ENCODE data around the gene S1PR5.
A peak's percentile ranks its signal among the peaks of the same experiment; 100 is the strongest.

Gene S1PR5

DNA sequence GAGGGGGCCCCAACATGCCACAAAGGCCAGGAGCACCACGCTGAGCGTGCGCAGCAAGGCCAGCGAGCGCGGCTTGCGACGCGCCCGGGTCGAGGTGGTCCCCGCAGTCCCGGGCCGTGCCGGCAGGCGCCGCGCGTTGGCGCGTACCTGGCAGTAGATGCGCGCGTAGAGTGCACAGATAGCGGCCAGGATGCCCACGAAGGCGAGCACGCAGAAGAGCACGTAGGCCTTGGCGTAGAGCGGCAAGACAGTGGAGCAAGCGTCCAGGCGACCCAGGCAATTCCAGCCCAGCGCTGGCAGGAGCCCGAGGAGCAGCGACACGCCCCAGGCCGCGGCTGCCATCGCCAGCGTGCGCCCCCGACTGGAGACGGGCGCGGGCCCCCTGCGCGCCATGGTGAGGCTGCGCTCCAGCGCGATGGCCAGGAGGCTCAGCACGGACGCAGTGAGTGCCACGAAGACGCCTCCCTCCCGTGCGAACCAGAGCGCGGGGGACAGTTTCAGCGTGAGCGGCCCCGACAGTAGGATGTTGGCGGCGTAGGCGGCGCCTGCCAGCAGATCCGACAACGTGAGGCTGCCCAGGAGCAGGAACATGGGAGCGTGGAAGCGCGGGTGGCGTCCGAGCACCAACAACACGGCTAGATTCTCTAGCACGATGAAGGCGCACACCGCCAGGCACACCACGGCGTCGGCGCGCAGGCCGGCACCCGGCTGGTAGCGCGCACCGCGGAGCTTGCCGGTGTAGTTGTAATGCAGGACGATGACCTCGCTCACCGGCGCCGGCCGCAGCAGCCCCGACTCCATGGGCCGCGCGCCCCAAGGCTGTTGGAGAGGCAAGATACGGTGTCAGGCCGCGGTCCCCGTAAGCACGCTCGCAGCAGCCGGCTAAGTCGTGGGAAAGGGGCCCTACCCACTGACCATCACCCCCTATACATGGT is 2.8 kb downstream of the S1PR5 start:
- no peak for DNase-seq (ENCODE audit: low read depth)

DNA sequence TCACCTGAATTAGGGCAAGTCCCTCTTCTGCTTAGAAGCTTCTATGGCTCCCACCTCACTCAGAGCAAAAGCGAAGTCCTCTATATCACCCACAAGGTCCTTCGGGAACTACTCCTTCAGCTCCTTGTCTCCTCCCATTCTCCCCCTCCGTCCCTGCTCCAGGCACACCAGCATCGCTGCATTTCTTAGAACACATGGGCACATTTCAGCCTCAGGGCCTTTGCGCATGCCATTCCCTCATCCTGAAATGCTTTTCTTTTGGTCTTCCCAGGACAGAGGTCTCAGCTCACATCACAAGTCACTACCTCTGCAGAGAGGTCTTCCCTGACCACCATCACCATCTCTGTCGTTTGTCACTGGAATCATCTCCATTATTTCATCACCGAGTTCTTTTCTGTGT is 4.0 kb downstream of the S1PR5 start:
- no peak for DNase-seq (ENCODE audit: low read depth)

DNA sequence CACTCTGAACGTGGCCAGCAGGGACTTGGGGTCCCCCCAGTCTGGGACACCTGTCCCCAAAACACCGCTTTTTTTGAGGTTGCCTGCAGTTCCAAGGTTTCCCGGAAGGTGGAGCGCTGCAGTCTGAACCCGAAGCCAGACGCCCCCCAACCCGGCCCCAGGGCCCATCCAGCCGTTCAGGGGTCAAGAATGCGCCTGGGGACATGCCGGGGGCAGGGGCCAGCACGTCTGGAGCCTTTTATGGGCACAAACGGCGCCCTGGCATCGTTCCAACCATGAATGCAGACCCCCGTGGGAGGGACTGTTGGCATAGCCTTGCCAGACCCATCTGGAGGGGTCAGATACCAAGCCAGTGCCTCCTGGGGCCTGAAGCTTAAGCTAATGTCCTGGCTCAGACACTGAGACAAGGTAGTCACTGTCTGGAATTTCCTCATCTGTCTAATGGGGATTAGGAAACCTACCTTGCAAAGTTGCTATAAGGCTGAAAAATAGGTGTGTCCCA is 6.9 kb downstream of the S1PR5 start:
- no peak for DNase-seq (ENCODE audit: low read depth)

DNA sequence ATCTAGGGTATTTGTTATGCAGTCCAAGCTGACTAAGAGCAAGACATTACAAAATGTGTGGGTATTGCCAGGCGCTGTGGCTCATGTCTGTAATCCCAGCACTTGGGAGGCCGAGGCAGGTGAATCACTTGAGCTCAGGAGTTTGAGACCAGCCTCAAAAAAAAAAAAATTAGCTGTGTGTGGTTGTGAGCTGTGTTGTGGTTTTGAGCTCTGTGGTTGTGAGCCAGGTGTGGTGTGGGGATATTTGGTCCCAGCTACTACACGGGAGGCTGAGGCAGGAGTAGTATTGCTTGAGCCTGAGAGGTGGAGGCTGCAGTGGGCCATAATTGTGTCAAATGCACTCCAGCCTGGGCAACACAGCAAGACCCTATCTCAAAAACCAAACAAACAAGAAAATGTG is 8.5 kb downstream of the S1PR5 start:
- DNase-seq (ENCODE audit: low read depth), result no peak

DNA sequence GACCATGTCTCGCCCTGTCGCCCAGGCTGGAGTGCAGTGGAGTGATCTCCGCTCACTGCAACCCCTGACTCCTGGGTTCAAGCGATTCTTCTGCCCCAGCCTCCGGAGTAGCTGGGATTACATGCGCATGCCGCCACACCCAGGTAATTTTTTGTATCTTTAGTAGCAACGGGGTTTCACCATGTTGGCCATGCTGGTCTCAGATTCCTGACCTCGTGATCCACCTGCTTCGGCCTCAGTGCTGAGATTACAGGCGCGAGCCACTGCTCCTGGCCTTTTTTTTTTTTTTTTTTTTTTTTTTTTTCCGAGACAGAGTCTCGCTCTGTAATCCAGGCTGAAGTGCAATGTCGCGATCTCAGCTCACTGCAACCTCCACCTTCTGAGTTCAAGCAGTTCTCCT is 9.2 kb downstream of the S1PR5 start:
- DNase-seq (ENCODE audit: low read depth), result no peak

DNA sequence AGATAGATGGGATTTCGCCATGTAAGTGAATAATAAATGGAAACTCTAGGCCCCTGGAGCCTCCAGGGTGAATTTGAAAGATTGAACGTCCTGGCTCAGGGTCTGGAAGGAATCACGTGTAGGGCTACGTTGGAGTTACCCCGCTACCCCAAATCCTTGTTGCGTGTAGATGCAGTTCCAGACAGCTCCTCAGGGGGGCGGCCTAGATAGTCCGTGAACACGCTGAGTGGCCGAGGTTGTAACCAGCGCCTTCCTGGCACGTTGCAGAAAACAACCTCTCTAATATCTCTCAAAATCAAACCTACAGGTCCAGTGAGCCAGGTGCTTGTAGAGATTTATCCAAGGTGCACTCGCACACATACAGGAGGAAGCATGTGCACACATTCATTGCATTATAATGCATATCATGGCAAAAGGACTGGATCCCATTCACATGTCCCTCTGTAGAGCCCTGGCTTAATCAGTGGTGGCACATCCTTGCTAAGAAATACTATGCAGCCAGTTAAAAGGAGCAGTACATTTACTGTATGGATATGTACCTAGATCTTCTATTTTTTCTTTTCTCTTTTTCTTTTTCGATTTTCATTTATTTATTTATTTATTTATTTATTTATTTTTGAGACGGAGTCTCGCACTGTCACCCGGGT is 11.5 kb downstream of the S1PR5 start:
- DNase-seq (ENCODE audit: low read depth), result no peak

DNA sequence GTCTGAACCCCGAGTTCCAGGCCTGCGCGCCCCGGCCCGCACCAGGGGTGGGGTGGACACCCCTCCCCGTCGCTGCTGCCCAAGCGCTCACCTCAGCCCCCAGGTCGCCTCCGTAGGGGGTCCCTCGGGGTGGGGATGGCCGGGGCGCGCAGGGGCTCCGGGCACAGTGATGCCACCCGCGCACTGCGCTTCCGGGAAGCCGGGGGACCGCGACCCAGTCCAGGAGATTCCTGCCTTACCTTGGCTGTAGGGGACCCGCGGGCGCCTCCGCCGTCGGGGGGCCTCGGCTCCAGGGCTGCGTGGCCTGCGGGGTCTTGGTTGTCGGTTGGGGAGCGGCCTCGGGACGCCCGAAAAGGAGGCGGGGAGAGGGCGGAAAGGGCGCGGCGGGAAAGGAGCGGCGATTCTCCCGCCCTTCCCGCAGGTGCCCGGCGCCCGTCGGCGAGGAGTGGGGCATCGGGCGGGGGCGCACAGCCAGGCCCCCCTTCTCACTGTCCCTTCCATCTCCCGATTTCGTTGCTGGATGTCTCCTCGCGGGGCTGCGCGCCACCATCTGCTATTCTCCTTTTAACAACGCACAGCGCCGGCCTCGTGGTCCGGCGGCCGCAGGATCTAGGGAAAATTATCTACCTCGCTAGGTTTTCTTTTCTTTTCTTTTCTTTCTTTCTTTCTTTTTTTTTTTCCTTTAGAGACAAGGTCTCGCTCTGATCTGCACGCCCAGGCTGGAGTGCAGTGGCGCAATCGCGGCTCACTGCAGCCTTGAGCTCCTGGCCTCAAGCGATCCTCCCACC is 14.1 kb downstream of the S1PR5 start, which contains the start of gene KEAP1:
TSS of gene KEAP1 (minus strand) at position 355 of the 788 bp plus-strand sequence. CDS start 3,323 bp downstream, outside the sequence.
- DNase-seq (ENCODE audit: low read depth), result no peak

DNA sequence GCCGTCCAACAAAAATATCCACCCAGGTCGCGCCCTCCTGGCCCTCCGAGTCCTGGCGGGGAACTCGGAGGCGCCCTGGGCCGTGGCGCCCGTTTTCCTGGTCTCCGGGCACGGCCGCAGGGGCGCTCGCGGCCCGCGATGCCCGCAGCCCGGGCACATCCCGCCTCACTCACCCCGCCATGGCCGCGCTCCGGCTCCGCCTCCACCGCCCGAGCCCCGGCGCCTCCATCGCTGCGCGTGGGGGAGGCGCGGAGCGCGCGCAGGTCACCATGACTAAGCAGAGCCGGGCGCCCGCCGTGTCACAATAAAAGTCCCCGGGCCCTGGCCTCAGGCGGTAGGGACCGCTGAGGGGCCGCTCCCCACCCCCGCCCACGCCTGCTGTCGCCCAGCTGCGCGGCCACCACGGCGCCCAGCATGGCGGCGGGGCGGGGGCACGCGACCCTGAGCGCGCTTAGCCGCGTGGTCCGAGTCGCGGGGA is 14.7 kb downstream of the S1PR5 start:
- peak; percentile 77 for DNase-seq (ENCODE audit: low read depth)

DNA sequence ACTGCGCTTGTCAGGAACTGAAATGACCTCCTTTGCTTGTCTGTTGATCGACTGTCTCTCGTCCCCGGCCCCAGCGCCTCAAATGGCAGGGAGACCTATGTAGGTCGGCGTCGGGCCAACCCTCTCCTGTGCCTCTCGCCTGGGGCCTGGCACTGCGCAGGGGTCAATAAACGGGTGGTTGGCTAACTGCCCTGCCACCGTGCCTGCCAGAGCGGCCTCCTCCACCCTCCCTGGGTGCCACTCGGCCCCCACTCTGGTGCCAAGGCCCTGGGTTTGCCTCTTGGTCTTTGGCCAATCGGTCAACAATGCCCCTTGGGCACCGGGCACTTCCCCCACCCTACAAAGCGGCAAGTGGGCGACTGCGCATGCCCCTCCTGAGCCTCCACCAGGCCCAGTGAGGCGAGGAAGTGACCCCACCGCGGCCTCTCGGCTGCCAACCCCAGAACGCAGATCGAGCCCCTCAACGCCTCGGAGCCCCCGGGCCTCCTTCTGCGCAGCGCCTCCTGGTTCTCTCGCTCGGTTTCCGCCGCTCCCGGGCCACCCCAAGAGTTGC is 15.2 kb downstream of the S1PR5 start:
- DNase-seq (ENCODE audit: low read depth), result no peak

DNA sequence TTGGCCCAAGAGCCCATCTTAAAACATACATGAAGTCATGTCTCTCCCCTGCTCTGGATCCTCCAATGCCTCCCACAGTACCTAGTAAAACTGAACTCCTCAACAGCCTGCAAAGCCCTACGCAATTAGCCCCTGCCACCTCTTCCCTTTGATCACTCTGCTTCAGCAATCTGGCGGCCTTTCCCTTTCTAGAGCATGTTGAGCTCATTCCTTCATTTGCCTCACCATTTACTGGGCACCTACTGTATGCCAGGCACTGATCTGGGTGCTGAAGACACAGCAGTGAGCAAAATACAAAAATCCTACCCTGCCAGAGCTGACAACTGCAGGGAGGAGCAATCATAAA is 17.0 kb downstream of the S1PR5 start:
- DNase-seq (ENCODE audit: low read depth), result no peak

DNA sequence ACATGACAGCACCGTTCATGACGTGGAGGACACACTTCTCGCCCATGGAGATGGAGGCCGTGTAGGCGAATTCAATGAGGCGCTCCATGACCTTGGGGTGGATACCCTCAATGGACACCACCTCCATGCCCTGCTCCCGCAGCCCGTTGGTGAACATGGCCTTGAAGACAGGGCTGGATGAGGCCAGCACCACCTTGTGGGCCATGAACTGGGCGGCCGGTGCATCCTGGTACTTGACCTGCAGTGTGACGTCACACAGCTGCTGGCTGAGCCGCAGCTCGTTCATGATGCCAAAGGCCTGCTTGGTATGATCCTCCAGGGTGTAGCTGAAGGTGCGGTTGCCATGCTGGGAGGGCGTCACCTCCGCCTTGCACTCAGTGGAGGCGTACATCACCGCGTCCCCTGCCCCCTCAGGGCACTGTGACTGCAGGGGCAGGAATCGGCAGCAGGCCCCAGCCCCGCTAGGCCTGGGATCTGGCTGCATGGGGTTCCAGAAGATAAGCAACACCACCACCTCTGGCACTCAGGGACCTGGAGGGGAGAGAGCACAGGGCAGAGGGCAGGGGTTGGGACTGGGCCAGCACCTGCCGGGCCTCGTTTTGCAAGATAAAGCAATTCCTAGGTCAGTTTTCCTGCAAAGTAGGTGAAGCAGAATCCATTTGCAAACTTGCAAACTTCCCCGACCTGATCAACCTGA is 17.5 kb downstream of the S1PR5 start:
- no peak for DNase-seq (ENCODE audit: low read depth)

DNA sequence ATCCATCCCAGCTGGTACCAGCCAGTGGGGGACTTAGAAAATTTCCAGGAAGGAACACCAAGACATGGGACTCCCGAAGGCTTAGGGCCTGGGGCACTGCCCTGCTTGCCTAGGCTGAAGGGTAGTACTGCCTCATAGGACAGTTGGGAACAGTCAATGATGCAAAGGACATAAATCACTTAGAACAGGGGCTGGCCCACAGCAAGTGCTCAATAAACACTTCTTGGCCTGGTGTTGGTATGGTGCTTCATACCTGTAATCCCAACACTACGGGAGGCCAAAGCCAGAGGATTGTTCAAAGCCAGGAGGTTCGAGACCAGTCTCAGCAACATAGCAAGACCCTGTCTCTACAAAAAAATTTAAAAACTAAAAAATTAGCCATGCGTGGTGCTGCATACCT is 19.9 kb downstream of the S1PR5 start:
- DNase-seq (ENCODE audit: low read depth), result no peak

DNA sequence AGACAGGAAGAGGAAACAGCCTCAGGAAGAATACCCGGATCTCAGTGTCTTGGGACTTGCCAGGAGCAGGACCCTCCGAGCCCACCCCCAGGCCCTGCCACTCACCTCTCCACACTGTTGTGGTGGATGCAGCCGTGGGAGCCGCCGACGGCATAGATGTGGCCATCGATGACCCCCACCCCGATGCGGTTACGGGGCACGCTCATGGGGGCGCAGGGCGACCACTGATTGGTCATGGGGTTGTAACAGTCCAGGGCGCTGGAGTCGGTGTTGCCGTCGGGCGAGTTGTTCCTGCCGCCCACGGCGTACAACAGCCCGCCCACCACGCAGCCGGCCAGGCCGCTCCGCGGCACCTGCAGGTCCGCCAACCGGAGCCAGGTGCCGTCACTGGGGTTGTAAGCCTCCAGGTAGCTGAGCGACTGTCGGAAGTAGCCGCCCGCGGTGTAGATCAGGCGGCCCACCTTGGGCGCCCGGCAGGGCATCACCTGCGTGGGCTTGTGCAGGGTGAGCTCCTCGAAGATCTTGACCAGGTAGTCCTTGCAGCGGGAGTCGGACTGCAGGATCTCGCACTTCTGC is 25.7 kb downstream of the S1PR5 start:
- no peak for DNase-seq (ENCODE audit: low read depth)

DNA sequence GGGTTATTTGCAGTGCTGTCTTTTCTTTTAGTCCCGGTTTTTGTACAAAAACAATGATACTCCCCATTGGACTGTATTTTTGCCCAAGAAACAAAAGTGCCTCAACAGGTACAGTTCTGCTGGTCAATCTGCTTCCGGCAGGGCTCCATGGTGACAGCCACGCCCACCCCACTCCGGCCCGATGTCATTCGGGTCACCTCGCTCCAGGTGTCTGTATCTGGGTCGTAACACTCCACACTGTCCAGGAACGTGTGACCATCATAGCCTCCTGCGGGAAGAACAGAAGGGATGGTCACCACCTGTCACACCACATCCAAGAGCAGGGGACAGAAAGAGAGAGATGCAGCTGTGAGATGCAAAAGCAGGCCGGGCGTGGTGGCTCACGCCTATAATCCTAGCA is 30.7 kb downstream of the S1PR5 start:
- DNase-seq (ENCODE audit: low read depth), result no peak

DNA sequence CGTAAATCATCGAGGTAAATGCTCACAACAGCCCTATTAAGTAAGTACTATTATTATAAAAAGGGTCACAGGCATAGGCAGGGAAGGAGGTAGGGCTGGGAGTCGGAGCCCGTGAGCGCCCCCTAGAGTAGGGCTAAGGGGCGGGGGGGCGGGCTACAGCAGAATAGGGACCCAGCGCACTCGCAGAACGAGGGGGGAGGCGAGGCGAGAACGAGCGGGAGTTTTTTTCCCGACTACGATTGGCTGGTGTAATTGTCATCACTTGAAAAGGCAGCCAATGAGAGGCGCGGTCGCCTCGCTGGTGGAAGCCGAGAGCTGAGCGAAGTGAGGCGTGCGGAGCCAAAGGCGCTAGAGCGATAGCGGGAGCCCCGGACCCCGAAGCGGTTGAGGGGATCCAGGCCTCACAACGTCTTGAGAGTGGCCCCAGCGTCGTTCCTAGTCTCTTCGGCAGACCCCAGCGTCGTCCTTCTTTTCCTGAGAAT is 38.3 kb downstream of the S1PR5 start:
- peak; percentile 87 for DNase-seq (ENCODE audit: low read depth)

DNA sequence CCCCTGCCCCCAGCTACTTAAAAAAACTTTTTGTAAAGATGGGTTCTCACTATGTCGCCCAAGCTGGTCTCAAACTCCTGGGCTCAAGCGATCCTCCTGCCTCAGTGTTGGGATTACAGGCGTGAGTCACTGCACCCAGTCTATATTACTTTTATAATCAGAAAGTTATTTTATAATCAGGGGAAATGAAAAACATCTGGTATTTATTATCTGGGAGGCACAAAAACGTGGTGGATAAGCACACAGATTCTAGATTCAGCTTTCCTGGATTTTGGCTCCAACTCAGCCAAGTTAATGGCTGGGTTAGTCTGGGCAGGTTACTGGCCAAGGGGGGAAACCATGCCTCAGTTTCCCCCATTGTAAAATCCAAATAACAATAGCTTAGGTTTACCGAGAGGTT is 38.8 kb downstream of the S1PR5 start:
- DNase-seq (ENCODE audit: low read depth), result peak; percentile 12

DNA sequence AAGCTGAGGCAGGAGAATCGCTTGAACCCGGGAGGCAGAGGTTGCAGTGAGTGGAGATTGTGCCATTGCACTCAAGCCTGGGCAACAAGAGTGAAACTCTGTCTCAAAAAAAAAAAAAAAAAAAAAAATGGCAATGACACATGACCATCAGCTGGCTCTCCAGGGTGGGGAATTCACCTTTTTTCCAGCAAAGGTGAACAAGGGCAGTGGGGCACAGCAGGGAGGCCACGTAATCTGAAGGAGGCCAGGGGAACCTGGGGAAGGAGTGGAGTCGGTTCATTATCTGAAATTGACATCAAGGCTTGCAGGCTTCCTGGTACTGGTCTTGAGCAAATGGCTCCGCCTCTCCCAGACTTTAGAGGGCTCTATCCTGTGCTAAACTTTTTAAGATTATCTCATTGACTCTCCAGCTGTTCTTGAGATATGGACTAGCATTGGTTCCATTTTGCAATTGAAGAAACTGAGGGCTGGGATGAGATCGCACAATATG is 42.2 kb downstream of the S1PR5 start:
- DNase-seq (ENCODE audit: low read depth), result no peak

DNA sequence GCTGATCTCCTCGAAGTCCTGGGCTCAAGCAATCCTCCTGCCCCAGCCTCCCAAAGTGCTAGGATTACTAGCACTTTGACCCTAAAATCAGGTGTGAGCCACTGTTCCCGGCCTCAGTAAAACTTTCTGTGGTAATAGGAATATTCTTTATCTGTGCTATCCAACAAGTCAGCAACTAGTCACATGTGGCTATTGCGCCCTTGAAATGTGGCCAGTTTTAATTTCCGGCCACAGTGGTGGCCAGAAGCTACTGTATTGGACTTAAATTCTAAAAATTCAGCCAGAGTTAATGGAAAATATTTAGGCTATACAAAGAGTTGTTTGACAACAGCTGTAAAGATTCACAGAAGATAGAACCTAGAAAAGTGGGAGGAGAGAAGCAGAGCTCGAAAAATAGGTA is 44.1 kb downstream of the S1PR5 start:
- DNase-seq (ENCODE audit: low read depth), result no peak

DNA sequence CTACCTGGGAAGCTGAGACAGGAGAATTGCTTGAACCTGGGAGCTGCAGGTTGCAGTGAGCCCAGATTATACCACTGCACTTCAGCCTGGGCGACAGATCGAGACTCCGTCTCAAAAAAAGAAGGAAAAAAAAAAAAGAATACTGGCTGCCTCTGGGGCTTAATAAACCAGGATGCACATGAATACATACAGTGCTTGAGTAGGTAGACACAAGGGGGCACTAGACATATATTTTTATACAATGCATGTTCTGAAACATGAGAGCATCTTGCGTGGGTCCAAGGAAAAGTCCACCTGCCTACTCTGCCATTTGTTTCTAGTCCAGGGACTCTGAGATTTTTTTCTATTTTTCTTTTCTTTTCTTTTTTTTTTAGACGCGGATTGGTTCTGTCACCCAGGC is 45.3 kb downstream of the S1PR5 start:
- DNase-seq (ENCODE audit: low read depth), result no peak

DNA sequence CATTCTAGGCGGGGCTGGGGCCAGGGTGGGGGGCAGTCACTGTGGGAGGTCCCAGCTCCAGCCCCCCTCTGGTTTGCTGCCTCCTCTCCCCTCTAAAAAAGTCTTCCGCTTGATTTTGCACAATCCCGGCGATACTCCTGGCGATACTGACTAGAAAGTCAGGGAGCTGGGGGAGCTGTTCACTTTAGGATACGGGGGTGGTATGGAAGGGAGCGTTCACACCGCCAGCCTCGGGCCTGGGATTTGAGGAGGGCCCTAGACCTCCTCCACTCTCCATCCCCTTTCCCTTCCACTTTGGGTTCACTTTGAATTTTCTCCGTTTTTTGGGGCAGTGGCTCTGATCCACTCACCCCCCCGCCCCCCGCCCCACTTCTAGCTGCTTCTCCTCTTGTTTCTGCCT is 49.1 kb downstream of the S1PR5 start:
- DNase-seq (ENCODE audit: low read depth), result no peak
